Type B pancreatic cell (in vitro differentiated cells): ENCODE data around the gene IL1RL1. TPM values are rescaled to one million over a fixed set of nuclear protein-coding genes. Genes with fewer than 3 reads are reported as not detected.

ENCODE experiments used
- DNase-seq: peaks from one replicate; pipeline ENCODE4 v3.0.0; 2021; ENCODE audit warnings: mixed read lengths; ENCODE audit not compliant: unreplicated experiment; ENCODE audit errors: extremely low spot score
- H3K27ac Mint-ChIP-seq: 2 replicates; pipeline ENCODE4 v1.8.0; 2021; ENCODE audit warnings: mild to moderate bottlenecking, mixed read lengths
- H3K27me3 Mint-ChIP-seq: 2 replicates; pipeline ENCODE4 v1.8.0; 2021; ENCODE audit warnings: mixed read lengths
- H3K36me3 Mint-ChIP-seq: 2 replicates; pipeline ENCODE4 v1.8.0; 2021; ENCODE audit warnings: mixed read lengths
- H3K4me1 Mint-ChIP-seq: one replicate; pipeline ENCODE4 v1.8.0; 2021; ENCODE audit warnings: mixed read lengths; ENCODE audit not compliant: unreplicated experiment
- H3K4me3 Mint-ChIP-seq: 2 replicates; pipeline ENCODE4 v1.8.0; 2021; ENCODE audit warnings: mild to moderate bottlenecking, mixed read lengths
- H3K9me3 Mint-ChIP-seq: 2 replicates; pipeline ENCODE4 v1.8.0; 2021; ENCODE audit warnings: mixed read lengths
- CTCF ChIP-seq: fragments of 200-600 bp; sonication (generic); conservative IDR thresholded peaks from 2 replicates; pipeline ENCODE4 v1.5.0; 2021; ENCODE audit warnings: antibody characterized with exemption, mild to moderate bottlenecking
- total RNA-seq: library from RNA; stranded (reverse); gene quantifications from 2 replicates; pipeline ENCODE4 v1.2.1, GENCODE V29; 2021; ENCODE audit warnings: low replicate concordance

The IL1RL1 gene
- total RNA-seq, 1 donor from 2014 or later, result not detected

DNA sequence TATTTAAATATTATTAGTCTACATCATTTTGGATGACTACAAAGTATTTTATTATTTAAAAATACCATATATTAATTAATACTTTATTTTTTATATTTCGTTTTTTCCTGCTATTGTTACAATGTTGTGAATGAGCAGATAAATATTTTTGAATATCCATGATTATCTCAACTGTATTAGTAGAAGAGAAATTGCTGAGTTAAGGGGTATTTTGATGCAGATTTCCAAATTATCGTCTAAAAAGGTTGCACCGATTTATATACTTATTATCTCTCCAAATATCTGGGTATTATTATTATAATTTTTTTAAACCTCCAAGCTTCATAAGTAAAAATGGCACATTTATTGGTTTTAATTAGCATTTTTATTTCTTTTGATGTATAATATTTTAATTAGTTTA lies 8.9 kb upstream of the IL1RL1 start:
- H3K9me3 Mint-ChIP-seq, result no peaks in the 10 kb centered on the region
- no peak for TF ChIP-seq CTCF
- no peak overlapping the region for H3K4me3 Mint-ChIP-seq
- no peak for DNase-seq
- no peak overlapping the region for H3K27ac Mint-ChIP-seq
- peaks cover 35% of the 10 kb centered on the region for H3K27me3 Mint-ChIP-seq
- H3K4me1 Mint-ChIP-seq, result no peaks in the 10 kb centered on the region
- no peaks in the 10 kb centered on the region for H3K36me3 Mint-ChIP-seq

DNA sequence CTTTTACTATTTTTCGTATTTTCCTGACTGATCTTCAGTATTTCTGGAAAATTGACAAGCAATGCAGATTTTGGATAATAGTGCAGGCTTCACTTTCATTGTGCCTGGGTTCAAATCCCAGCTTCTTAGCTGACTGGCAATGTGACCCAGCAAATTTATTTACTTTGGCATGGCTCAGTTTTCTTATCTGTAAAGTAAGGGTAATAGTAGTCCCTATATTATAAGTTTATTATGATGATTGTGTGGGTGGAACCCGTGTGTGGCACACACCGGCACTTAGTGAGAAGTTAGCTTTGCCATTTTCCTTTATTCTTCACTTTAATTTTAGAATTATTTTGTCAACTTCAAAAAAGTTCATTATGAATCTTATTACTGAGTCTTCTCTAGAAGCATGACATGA lies 7.8 kb upstream of the IL1RL1 start:
- peaks cover 44% of the 10 kb centered on the region for H3K27me3 Mint-ChIP-seq
- H3K9me3 Mint-ChIP-seq, result no peaks in the 10 kb centered on the region
- TF ChIP-seq CTCF, result no peak
- no peak overlapping the region for H3K27ac Mint-ChIP-seq
- no peak for DNase-seq
- no peaks in the 10 kb centered on the region for H3K4me1 Mint-ChIP-seq
- H3K36me3 Mint-ChIP-seq, result no peaks in the 10 kb centered on the region
- H3K4me3 Mint-ChIP-seq, result no peak overlapping the region

- Mint-ChIP-seq H3K4me1 (no peaks in the 10 kb centered on the region), H3K27ac (no peak overlapping the region), H3K36me3 (no peaks in the 10 kb centered on the region), H3K27me3 (peaks cover 37% of the 10 kb centered on the region), H3K9me3 (no peaks in the 10 kb centered on the region), H3K4me3 (no peak overlapping the region)
- no peak for TF ChIP-seq CTCF
- DNase-seq, result no peak
Measured at GRCh38 chr2:102304268-102304667, 7.1 kb upstream of the IL1RL1 start.

GRCh38 chr2:102304711-102305611 lies 6.4 kb upstream of the IL1RL1 start:
- no peaks in the 10 kb centered on the region for H3K4me1 Mint-ChIP-seq
- TF ChIP-seq CTCF, result no peak
- DNase-seq, result no peak
- no peaks in the 10 kb centered on the region for H3K9me3 Mint-ChIP-seq
- H3K36me3 Mint-ChIP-seq, result no peaks in the 10 kb centered on the region
- peaks cover 36% of the 10 kb centered on the region for H3K27me3 Mint-ChIP-seq
- H3K27ac Mint-ChIP-seq, result no peak overlapping the region
- H3K4me3 Mint-ChIP-seq, result no peak overlapping the region

- Mint-ChIP-seq H3K27ac (no peak overlapping the region), H3K9me3 (no peaks in the 10 kb centered on the region), H3K4me3 (no peak overlapping the region), H3K36me3 (no peaks in the 10 kb centered on the region), H3K4me1 (no peaks in the 10 kb centered on the region), H3K27me3 (peaks cover 31% of the 10 kb centered on the region)
- DNase-seq, result no peak
- TF ChIP-seq CTCF, result no peak
Measured at GRCh38 chr2:102306125-102306524, 5.2 kb upstream of the IL1RL1 start.
